OCI-M2 (cell line): ENCODE results near the gene PMM2.

Experiments
- DNase-seq: peaks from one replicate; lab custom pipeline; 2025; ENCODE audit not compliant: unreplicated experiment; lab: John Stamatoyannopoulos, UW

The PMM2 gene

GRCh38 chr16:8885674-8886592 lies 88.3 kb downstream of the PMM2 start:
- DNase-seq: no peak

DNA sequence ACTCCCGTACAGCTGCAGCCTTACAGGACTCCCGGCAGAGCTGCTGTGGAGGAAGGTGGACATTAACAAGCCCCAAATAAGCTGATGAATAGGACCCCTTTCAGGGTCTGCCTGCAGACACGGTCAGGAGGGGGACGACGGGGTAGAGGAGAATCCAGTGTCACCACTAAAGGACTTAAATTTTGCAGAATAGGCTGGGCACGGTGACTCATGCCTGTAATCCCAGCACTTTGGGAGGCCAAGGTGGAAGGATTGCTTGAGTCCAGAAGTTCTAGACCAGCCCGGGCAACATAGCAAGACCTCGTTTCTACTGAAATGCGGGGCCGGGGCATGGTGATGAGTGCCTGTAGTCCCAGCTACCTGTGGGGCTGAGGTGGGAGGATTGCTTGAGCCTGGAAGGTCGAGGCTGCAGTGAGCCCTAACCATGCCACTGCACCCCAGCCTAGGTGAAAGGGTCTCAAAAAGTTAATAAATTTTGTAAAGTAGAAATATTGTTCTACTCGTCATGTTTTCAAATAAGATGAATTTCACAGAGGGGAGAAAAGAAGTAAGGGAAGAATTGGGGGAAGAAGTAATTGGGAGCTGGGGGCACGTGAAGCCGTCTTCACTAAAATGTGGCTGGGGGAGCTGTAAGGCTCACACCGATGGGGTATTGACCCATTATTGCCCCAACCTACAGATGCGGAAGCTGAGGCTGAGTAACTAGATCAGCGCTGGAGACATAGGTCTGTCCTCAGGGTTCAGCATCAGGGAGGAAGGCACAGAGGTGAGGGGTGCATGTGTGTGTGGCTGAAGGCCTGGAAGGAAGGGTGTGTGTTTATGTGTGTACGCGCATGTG lies 89.2 kb downstream of the PMM2 start:
- DNase-seq: no peak

DNA sequence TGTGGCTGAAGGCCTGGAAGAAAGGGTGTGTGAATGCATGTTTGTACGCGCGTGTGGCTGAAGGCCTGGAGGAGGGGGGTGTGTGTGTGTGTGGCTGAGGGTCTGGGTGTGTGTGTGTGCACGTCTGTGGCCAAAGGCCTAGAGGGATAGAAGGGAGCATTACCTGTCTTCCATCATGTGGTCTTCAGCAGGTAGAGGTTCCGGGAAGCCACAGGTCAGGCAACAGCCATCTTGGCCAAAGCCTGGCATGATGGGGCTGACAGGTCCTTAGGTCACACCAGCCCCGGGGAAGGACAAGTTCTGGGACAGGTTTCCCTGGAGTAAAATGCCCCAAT lies 89.8 kb downstream of the PMM2 start:
- DNase-seq: no peak

DNA sequence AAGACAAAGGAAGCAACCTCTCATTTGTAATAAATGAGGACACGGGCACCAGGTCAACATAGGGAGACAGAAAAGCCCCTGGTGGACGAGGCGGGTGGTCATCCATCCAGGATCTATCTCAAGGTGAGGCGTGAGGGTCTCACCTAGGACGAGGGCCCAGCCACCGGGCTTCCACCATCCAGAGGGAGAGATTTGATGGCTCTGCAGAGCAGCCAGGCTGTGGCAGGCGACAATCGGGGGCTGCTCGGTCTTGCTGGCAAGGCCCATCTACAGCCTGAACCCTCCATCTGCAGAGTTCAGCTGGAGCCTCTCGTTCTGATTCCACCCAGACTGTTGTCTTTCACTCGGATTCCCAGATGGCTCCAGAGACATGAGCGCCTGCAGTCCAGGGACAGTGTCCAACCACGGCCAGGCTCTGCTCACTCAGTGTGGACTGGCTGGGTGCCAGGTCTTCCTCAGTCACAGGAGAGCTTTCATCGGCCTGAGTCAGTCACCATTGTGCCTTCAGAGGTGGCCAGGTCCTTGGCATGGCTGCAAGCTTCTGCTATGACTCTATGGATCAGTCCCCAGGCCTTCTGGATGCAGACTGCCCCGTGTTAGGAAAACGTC lies 90.4 kb downstream of the PMM2 start:
- DNase-seq: no peak

- no peak for DNase-seq
Observed at GRCh38 chr16:8888951-8889892, 91.6 kb downstream of the PMM2 start.

DNA sequence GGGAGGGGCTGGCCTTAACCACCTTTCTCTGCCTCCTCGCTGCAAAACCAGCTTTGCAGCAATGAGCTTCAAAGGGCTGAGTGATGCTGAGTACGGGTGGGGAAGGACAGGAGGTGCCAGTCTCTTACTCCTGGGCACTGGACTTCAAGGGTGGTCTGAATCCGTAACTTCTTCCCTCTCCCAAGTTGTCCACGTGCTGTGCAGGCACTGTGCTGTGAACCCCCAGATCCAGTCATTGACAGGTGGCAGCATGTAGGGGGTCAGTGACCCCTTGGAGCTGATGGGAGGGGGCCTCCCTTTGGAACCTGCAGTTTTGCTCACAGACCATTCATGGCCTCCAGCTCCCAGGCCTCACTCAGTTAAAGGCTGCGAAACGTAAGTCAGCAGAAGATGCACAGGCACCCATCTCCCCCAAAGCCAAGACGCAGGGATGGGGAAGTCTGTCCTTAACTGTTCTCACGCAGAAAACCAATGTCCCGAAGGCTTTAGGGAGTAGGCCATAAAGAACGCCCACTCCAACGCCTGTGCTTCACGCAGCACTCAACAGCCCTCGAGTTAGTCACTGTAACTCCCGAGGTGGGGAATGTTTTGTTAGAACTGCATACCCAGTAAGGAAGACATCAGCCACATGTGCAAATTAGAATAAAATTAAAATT lies 92.4 kb downstream of the PMM2 start:
- DNase-seq: no peak

- DNase-seq: no peak
Observed at GRCh38 chr16:8890549-8890921, 92.9 kb downstream of the PMM2 start.

- no peak for DNase-seq
Observed at GRCh38 chr16:8892101-8892575, 94.5 kb downstream of the PMM2 start.

DNA sequence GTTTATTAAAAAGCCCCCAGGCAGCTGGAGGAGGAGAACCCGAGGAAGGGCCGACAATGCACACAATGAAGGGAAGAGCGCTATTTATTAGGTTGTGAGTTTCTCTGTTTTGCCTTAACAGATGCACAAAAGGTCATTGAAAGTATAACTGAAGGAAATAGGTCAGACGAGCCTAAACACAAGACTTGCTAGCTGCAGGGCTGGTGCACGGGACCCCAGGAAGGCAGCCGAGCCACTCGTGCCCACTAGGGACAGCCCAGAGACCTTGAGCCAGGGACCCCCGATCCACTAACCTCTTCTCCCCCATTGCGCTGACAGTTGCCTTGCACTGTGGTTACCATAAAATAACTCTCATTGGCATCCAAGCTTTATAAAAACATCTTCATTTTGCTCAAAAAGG lies 95.8 kb downstream of the PMM2 start:
- DNase-seq: no peak

GRCh38 chr16:8893976-8894690 lies 96.5 kb downstream of the PMM2 start:
- DNase-seq: no peak

DNA sequence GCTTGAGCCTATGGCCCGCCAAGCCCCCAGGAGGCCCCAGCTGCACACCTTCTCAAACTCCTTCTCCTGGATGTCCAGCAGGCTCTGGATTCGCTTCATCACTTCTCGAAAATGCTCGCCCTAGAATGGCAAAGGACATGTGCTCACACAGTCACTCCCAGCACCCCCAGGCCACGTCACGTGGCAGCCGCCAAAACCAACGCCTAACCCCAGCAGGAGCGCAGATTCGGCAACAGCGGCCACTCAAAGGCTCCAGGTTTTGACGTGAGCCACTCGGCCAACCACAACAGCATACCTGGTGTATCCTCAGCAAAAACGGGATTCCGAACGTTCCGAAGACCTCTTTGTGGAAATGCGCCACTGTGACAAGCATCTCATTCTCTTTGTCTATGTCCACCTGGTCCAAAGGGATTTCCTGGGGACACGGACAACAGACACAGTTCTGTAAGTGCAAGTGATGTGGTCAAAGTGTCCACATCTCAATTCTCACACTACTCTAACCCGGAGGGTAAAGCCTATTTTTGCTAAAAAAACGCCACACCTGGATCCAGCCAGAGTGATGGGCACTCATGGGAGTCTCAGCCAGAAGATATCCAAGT lies 97.2 kb downstream of the PMM2 start:
- DNase-seq: no peak

GRCh38 chr16:8898660-8899318 lies 101.2 kb downstream of the PMM2 start:
- no peak for DNase-seq
